IMR-90 (cell line): Measurements from ENCODE around the gene SPAG8. TPM values are rescaled to one million over a fixed set of nuclear protein-coding genes. Genes with fewer than 3 reads are reported as not detected.

Experiments used
- ATAC-seq: fragments of 200-7000 bp; cut with Tn5 transposase; 2 replicates; pipeline ENCODE4 v1.9.1; 2020; ENCODE audit warnings: low read depth, mild to moderate bottlenecking, moderate library complexity
- BruUV-seq: library from RNA; stranded (reverse); fragments of 400-500 nt; replicated peaks from 2 replicates; lab custom pipeline; 2021; lab: Mats Ljungman, UMichigan
- CTCF ChIA-PET: fragments of 300-600 bp; formaldehyde crosslinking; extraction: SDS; loops from one replicate; lab custom pipeline; 2021; ENCODE audit warnings: antibody characterized with exemption; lab: Yijun Ruan, JAX
- POLR2A ChIA-PET: fragments of 300-600 bp; sonication (Branson Sonifier 250); formaldehyde crosslinking; loops from one replicate; lab custom pipeline; 2022; ENCODE audit warnings: antibody characterized with exemption; ENCODE audit not compliant: unreplicated experiment; lab: Charles Lee
- DNase-seq: peaks from one replicate; pipeline ENCODE4 v3.0.0; 2013
- H2AFZ ChIP-seq: replicated peaks from 2 replicates; pipeline ENCODE3; 2013; ENCODE audit warnings: low read length, mild to moderate bottlenecking; ENCODE audit not compliant: poor library complexity
- H2AK5ac ChIP-seq: 2 replicates; pipeline ENCODE4 v1.6.1; 2013; ENCODE audit warnings: low read depth, low read length, inconsistent platforms
- H2AK9ac ChIP-seq: replicated peaks from 2 replicates; pipeline ENCODE3; 2013; ENCODE audit warnings: mild to moderate bottlenecking, low read depth, low read length, moderate library complexity; ENCODE audit not compliant: poor library complexity
- H2BK120ac ChIP-seq: 2 replicates; pipeline ENCODE4 v1.6.1; 2013; ENCODE audit warnings: low read depth, low read length, inconsistent platforms
- H2BK15ac ChIP-seq: 3 replicates; pipeline ENCODE4 v1.6.1; 2013; ENCODE audit warnings: low read depth, low read length, inconsistent platforms
- H2BK20ac ChIP-seq: 2 replicates; pipeline ENCODE4 v1.6.1; 2013; ENCODE audit warnings: low read depth, mild to moderate bottlenecking, inconsistent platforms, low read length, moderate library complexity
- H2BK5ac ChIP-seq: 2 replicates; pipeline ENCODE4 v1.6.1; 2013; ENCODE audit warnings: mild to moderate bottlenecking, low read depth, low read length, inconsistent platforms; ENCODE audit not compliant: poor library complexity, severe bottlenecking
- H3K14ac ChIP-seq: replicated peaks from 2 replicates; pipeline ENCODE4 v1.6.1; 2013; ENCODE audit warnings: low read depth, low read length, inconsistent platforms
- H3K18ac ChIP-seq: 2 replicates; pipeline ENCODE4 v1.6.1; 2013; ENCODE audit warnings: low read depth, low read length, control low read depth
- H3K23ac ChIP-seq: 2 replicates; pipeline ENCODE4 v1.6.1; 2013; ENCODE audit warnings: low read depth, low read length, inconsistent platforms
- H3K27ac ChIP-seq: 2 replicates; pipeline ENCODE4 v1.5.1; 2013; ENCODE audit warnings: mild to moderate bottlenecking, control low read depth, low read length; ENCODE audit not compliant: insufficient read depth
- H3K27me3 ChIP-seq: 2 replicates; pipeline ENCODE4 v1.6.1; 2013; ENCODE audit warnings: low read length; ENCODE audit not compliant: control insufficient read depth, insufficient read depth
- H3K36me3 ChIP-seq: 2 replicates; pipeline ENCODE4 v1.6.1; 2013; ENCODE audit warnings: low read length, mixed read lengths; ENCODE audit not compliant: control insufficient read depth, insufficient read depth
- H3K4ac ChIP-seq: 2 replicates; pipeline ENCODE4 v1.6.1; 2013; ENCODE audit warnings: low read depth, low read length, inconsistent platforms
- H3K4me1 ChIP-seq: 2 replicates; pipeline ENCODE4 v1.6.1; 2013; ENCODE audit warnings: low read length, mixed read lengths; ENCODE audit not compliant: control insufficient read depth, insufficient read depth
- H3K4me2 ChIP-seq: 2 replicates; pipeline ENCODE4 v1.6.1; 2013; ENCODE audit warnings: low read depth, mild to moderate bottlenecking, control low read depth, low read length, moderate library complexity
- H3K4me3 ChIP-seq: 2 replicates; pipeline ENCODE4 v1.5.1; 2013; ENCODE audit warnings: low read depth, mild to moderate bottlenecking, control low read depth, low read length, moderate library complexity; ENCODE audit not compliant: insufficient read depth
- H3K56ac ChIP-seq: 2 replicates; pipeline ENCODE4 v1.6.1; 2013; ENCODE audit warnings: low read length, inconsistent platforms; ENCODE audit not compliant: insufficient read depth; ENCODE audit errors: extremely low read depth
- H3K79me1 ChIP-seq, 2 experiments: 2 replicates each; pipeline ENCODE4 v1.6.1; 2013; ENCODE audit warnings: low read length in 2 of 2, inconsistent platforms in 1 of 2, low read depth in 1 of 2
- H3K9ac ChIP-seq: 2 replicates; pipeline ENCODE4 v1.6.1; 2013; ENCODE audit warnings: low read depth, low read length, control low read depth
- H3K9me1 ChIP-seq: 2 replicates; pipeline ENCODE4 v1.6.1; 2013; ENCODE audit warnings: low read length, inconsistent platforms; ENCODE audit not compliant: insufficient read depth
- H3K9me3 ChIP-seq: 2 replicates; pipeline ENCODE4 v1.6.1; 2013; ENCODE audit warnings: low read length; ENCODE audit not compliant: control insufficient read depth, insufficient read depth
- H4K20me1 ChIP-seq: 2 replicates; pipeline ENCODE4 v1.6.1; 2013; ENCODE audit warnings: low read length, inconsistent platforms; ENCODE audit not compliant: insufficient read depth
- H4K5ac ChIP-seq: 2 replicates; pipeline ENCODE4 v1.6.1; 2013; ENCODE audit warnings: mild to moderate bottlenecking, low read depth, low read length, control low read depth
- H4K8ac ChIP-seq, 2 experiments: 2 replicates each; pipeline ENCODE4 v1.6.1; 2013; ENCODE audit warnings: low read depth in 2 of 2, low read length in 2 of 2, control low read depth in 1 of 2, inconsistent platforms in 1 of 2
- H4K91ac ChIP-seq: 2 replicates; pipeline ENCODE4 v1.6.1; 2013; ENCODE audit warnings: low read depth, low read length, inconsistent platforms; ENCODE audit not compliant: insufficient read depth
- BHLHE40 ChIP-seq: fragments of 150-350 bp; IDR thresholded peaks from 2 replicates; pipeline ENCODE4 v1.6.1; 2016; ENCODE audit warnings: mild to moderate bottlenecking, low read depth, low read length
- CEBPB ChIP-seq: IDR thresholded peaks from 2 replicates; pipeline ENCODE4 v1.6.1; 2012; ENCODE audit warnings: low read depth, low read length, improper control_type of control experiment
- FOS ChIP-seq: fragments of 150-350 bp; IDR thresholded peaks from 2 replicates; pipeline ENCODE4 v1.6.1; 2016; ENCODE audit warnings: low read depth, low read length
- MAFK ChIP-seq: IDR thresholded peaks from 2 replicates; pipeline ENCODE4 v1.6.1; 2012; ENCODE audit warnings: low read depth, low read length, improper control_type of control experiment
- MAZ ChIP-seq: IDR thresholded peaks from 2 replicates; pipeline ENCODE4 v1.6.1; 2012; ENCODE audit warnings: low read depth, mild to moderate bottlenecking, low read length, improper control_type of control experiment, moderate library complexity, borderline replicate concordance
- MXI1 ChIP-seq: IDR thresholded peaks from 2 replicates; pipeline ENCODE4 v1.6.1; 2012; ENCODE audit warnings: low read depth, mild to moderate bottlenecking, low read length, moderate library complexity, borderline replicate concordance
- NFE2L2 ChIP-seq: fragments of 150-350 bp; IDR thresholded peaks from 2 replicates; pipeline ENCODE4 v1.6.1; 2016; ENCODE audit warnings: low read depth, mild to moderate bottlenecking, low read length
- SMC3 ChIP-seq: fragments of 150-350 bp; IDR thresholded peaks from 2 replicates; pipeline ENCODE4 v1.6.1; 2016; ENCODE audit warnings: low read depth, mild to moderate bottlenecking, antibody characterized with exemption, low read length, moderate library complexity
- WGBS, 2 experiments: methylation state at CpG; one replicate each; pipeline versions ENCODE4 v1.1.5 to v1.1.7; 2013; ENCODE audit warnings: missing lambda C conversion rate in 2 of 2; ENCODE audit not compliant: insufficient read length in 1 of 2; ENCODE audit errors: extremely low coverage in 2 of 2; 5-methylcytosine and 5-hydroxymethylcytosine counted together
- dilution Hi-C: fragments of 300-500 bp; cut with HindIII; formaldehyde crosslinking; loops from one replicate; pipeline ENCODE4 v1.14.3; 2018; ENCODE audit warnings: low sequenced_read_pairs; ENCODE audit not compliant: unreplicated experiment
- in situ Hi-C: fragments of 300-500 bp; cut with MboI; formaldehyde crosslinking; loops from 3 replicates; pipeline ENCODE4 v1.14.3; 2019; ENCODE audit warnings: low sequenced_read_pairs, inconsistent platforms, mixed read lengths
- intact Hi-C: fragments of 100-400 bp; cut with micrococcal nuclease; formaldehyde crosslinking; loops from 2 replicates; pipeline ENCODE4 v1.10.0; 2022
- polyA plus RNA-seq, 3 experiments: library from polyadenylated mRNA; depleted of rRNA; stranded (reverse); fragments of >200 nt; gene quantifications; 2 replicates each; pipeline ENCODE4 v1.2.3, GENCODE V29; 2012; ENCODE audit warnings: low replicate concordance in 1 of 3
- total RNA-seq: library from RNA; depleted of rRNA; stranded (reverse); fragments of >200 nt; gene quantifications from 2 replicates; pipeline ENCODE4 v1.2.3, GENCODE V29; 2012
- TF ChIP-seq, protein P1 (sequence below): fragments of 150-350 bp; IDR thresholded peaks from 2 replicates; pipeline ENCODE4 v1.6.1; 2017; ENCODE audit warnings: mild to moderate bottlenecking, antibody characterized with exemption, low read length, low read depth
- TF ChIP-seq, protein P2 (sequence below): fragments of 150-350 bp; IDR thresholded peaks from 2 replicates; pipeline ENCODE4 v1.6.1; 2016; ENCODE audit warnings: low read depth, mild to moderate bottlenecking, low read length, moderate library complexity, borderline replicate concordance

The SPAG8 gene
- total and polyA plus RNA-seq, 2 of the 4 experiments (the other 2 are of a cell fraction): 0.72 to 0.84 TPM

DNA sequence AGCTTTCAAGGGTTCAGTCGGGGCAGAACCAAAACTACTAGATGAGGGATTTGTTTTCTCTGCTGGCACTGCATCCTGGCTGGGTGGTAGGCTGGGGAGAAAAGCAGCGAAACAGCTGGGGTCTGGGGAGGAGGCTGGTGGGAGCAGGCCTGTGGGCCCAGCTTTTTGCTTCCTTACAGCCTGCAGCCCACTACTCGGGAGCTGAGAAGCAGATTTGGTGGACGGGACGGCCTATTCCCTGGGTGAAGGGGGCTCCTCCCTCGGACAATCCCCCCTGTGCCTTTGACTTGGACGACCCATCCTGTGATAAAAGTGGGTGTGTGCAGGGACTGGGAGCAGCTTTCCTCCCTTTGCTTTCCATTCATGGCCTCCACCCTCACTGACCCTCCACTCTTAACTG is 11.5 kb downstream of the SPAG8 start:
- DNase-seq (no peak), ATAC-seq (no peak)
- H3K9me3 ChIP-seq: no peaks in the 10 kb centered on the region
- POLR2A ChIA-PET: no interaction called here
- H3K4me1 ChIP-seq: no peaks in the 10 kb centered on the region; the same call in 1 of the 2 replicates
- H3K56ac ChIP-seq: no peak overlapping the region
- no peak overlapping the region for H3K23ac ChIP-seq
- dilution Hi-C loops: no loop called here
- H3K27me3 ChIP-seq: no peaks in the 10 kb centered on the region
- H2BK15ac ChIP-seq: no peak overlapping the region
- no TSS peak for BruUV-seq
- H3K9me1 ChIP-seq: peaks cover 26% of the 10 kb centered on the region
- in situ Hi-C loops: no loop called here
- H4K8ac ChIP-seq: no peak overlapping the region
- no peak overlapping the region for H2AK9ac ChIP-seq
- H3K9ac ChIP-seq: no peak overlapping the region
- H4K20me1 ChIP-seq: no peaks in the 10 kb centered on the region
- no peak overlapping the region for H2BK120ac ChIP-seq
- no peak overlapping the region for H2BK5ac ChIP-seq
- H3K4me2 ChIP-seq: no peak overlapping the region
- peaks cover 5 to 28% of the 10 kb centered on the region in 2 experiments; a peak in 3 of 4 replicates for H3K79me1 ChIP-seq
- intact Hi-C loops: no loop called here
- no peak overlapping the region for H3K18ac ChIP-seq
- no peak overlapping the region for H4K5ac ChIP-seq
- TF ChIP-seq FOS (no peak), CEBPB (no peak), MAZ (no peak), MAFK (no peak), NFE2L2 (no peak), MXI1 (no peak), SMC3 (no peak), BHLHE40 (no peak)
- TF ChIP-seq, protein P1, sequence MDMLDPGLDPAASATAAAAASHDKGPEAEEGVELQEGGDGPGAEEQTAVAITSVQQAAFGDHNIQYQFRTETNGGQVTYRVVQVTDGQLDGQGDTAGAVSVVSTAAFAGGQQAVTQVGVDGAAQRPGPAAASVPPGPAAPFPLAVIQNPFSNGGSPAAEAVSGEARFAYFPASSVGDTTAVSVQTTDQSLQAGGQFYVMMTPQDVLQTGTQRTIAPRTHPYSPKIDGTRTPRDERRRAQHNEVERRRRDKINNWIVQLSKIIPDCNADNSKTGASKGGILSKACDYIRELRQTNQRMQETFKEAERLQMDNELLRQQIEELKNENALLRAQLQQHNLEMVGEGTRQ: no peak
- TF ChIP-seq, protein P2, sequence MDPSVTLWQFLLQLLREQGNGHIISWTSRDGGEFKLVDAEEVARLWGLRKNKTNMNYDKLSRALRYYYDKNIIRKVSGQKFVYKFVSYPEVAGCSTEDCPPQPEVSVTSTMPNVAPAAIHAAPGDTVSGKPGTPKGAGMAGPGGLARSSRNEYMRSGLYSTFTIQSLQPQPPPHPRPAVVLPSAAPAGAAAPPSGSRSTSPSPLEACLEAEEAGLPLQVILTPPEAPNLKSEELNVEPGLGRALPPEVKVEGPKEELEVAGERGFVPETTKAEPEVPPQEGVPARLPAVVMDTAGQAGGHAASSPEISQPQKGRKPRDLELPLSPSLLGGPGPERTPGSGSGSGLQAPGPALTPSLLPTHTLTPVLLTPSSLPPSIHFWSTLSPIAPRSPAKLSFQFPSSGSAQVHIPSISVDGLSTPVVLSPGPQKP: no peak
- H3K4me3 ChIP-seq: no peak overlapping the region
- CTCF ChIA-PET: no interaction called here
- H3K36me3 ChIP-seq: peaks cover 28% of the 10 kb centered on the region
- no peak overlapping the region for H3K27ac ChIP-seq
- H2AK5ac ChIP-seq: no peak overlapping the region
- no peak overlapping the region for H3K4ac ChIP-seq
- H3K14ac ChIP-seq: no peak overlapping the region
- H2AFZ ChIP-seq: no peak overlapping the region
- WGBS, 2 experiments: 80% methylated on average over 1 of the region's 7 CpGs; no CpG with 5 or more reads in 1 of the 2 experiments
- H4K91ac ChIP-seq: no peak overlapping the region
- H2BK20ac ChIP-seq: no peak overlapping the region
